Suprapubic skin (tissue), 4 donors: Measurements from ENCODE around the gene GSK3A. TPM values are rescaled to one million over a fixed set of nuclear protein-coding genes. Genes with fewer than 3 reads are reported as not detected.
A peak's percentile ranks its signal among the peaks of the same experiment; 100 is the strongest.

Source experiments
- DNase-seq, 2 donors: peaks; one replicate each; pipeline ENCODE4 v3.0.0-alpha.2; 2019; ENCODE audit warnings: low spot score in 2 of 2
- H3K27ac ChIP-seq: fragments of 200-600 bp; sonication (generic); one replicate; pipeline ENCODE4 v1.5.1; 2019
- H3K27me3 ChIP-seq: fragments of 200-600 bp; sonication (generic); one replicate; pipeline ENCODE4 v1.5.1; 2019
- H3K36me3 ChIP-seq: fragments of 200-600 bp; sonication (generic); one replicate; pipeline ENCODE4 v1.5.1; 2019
- H3K4me1 ChIP-seq: fragments of 200-600 bp; sonication (generic); one replicate; pipeline ENCODE4 v1.5.1; 2019
- H3K4me3 ChIP-seq: fragments of 200-600 bp; sonication (generic); one replicate; pipeline ENCODE4 v1.5.1; 2019; ENCODE audit warnings: mild to moderate bottlenecking
- H3K9me3 ChIP-seq: fragments of 200-600 bp; sonication (generic); one replicate; pipeline ENCODE4 v1.5.1; 2019
- CTCF ChIP-seq, 2 donors: fragments of 200-600 bp in 1 of 2; fragments of 450-650 bp in 1 of 2; sonication (generic) in 1 of 2; IDR thresholded peaks; one replicate each; pipeline ENCODE4 v1.5.1; 2016 to 2019; ENCODE audit warnings: antibody characterized with exemption in 2 of 2, mild to moderate bottlenecking in 1 of 2, moderate library complexity in 1 of 2
- EP300 ChIP-seq: sonication (generic); formaldehyde crosslinking; IDR thresholded peaks from one replicate; pipeline ENCODE4 v1.6.1; 2017; ENCODE audit warnings: antibody characterized with exemption
- POLR2A ChIP-seq, 2 donors: fragments of 450-650 bp; IDR thresholded peaks; one replicate each; pipeline ENCODE4 v1.6.1; 2017; ENCODE audit warnings: antibody characterized with exemption in 2 of 2, mild to moderate bottlenecking in 2 of 2, moderate library complexity in 2 of 2
- POLR2AphosphoS5 ChIP-seq, 3 donors: sonication (generic); formaldehyde crosslinking; IDR thresholded peaks; one replicate each; pipeline ENCODE4 v1.6.1; 2017; ENCODE audit warnings: antibody characterized with exemption in 3 of 3
- WGBS: methylation state at CpG from one replicate; pipeline ENCODE4 v1.1.5; 2018; 5-methylcytosine and 5-hydroxymethylcytosine counted together
- total RNA-seq, 4 donors: library from RNA; depleted of rRNA; stranded (reverse); fragments of >200 nt; gene quantifications; one replicate each; pipeline ENCODE4 v1.1.0, GENCODE V29; 2016

GSK3A gene
- total RNA-seq, 4 donors from 2014 or later, result 24.0 to 37.3 (median 28.3) TPM

- 27% methylated on average over 8 of the region's 13 CpGs for WGBS
- peak; percentile 79 for DNase-seq
- Histone ChIP-seq H3K27ac (peak overlapping the region; percentile 2), H3K36me3 (peaks cover 49% of the 10 kb centered on the region), H3K4me3 (peak overlapping the region; percentile 61), H3K9me3 (no peaks in the 10 kb centered on the region), H3K27me3 (no peaks in the 10 kb centered on the region), H3K4me1 (peaks cover 51% of the 10 kb centered on the region)
- TF ChIP-seq EP300, result no peak
- TF ChIP-seq POLR2A (IDR thresholded peaks at IDR 0.05), result no peak
- TF ChIP-seq CTCF (IDR thresholded peaks at IDR 0.05), result no peak
- no peak for TF ChIP-seq POLR2AphosphoS5 (IDR thresholded peaks at IDR 0.05)
Observed at GRCh38 chr19:42286349-42287016, 44.1 kb upstream of the GSK3A start.

- DNase-seq, result no peak
- WGBS, result 14% methylated on average over 6 of the region's 6 CpGs
- no peaks in the 10 kb centered on the region for H3K27me3 ChIP-seq
- no peaks in the 10 kb centered on the region for H3K9me3 ChIP-seq
- H3K4me1 ChIP-seq, result peaks cover 52% of the 10 kb centered on the region
- H3K27ac ChIP-seq, result peak overlapping the region; percentile 76
- TF ChIP-seq EP300, result no peak
- TF ChIP-seq POLR2A (IDR thresholded peaks at IDR 0.05), result no peak
- TF ChIP-seq CTCF (IDR thresholded peaks at IDR 0.05), result no peak
- no peak for TF ChIP-seq POLR2AphosphoS5 (IDR thresholded peaks at IDR 0.05)
- peak overlapping the region; percentile 61 for H3K4me3 ChIP-seq
- H3K36me3 ChIP-seq, result peaks cover 44% of the 10 kb centered on the region
Observed at GRCh38 chr19:42285988-42286348, 43.6 kb upstream of the GSK3A start.

GRCh38 chr19:42285541-42285941, 43.1 kb upstream of the GSK3A start:
- peak overlapping the region; percentile 76 for H3K27ac ChIP-seq
- no peaks in the 10 kb centered on the region for H3K9me3 ChIP-seq
- peak overlapping the region; percentile 61 for H3K4me3 ChIP-seq
- no peaks in the 10 kb centered on the region for H3K27me3 ChIP-seq
- peak in 1 of 2 donors; percentile 68 for DNase-seq
- H3K36me3 ChIP-seq, result peaks cover 40% of the 10 kb centered on the region
- 27% methylated on average over 5 of the region's 5 CpGs for WGBS
- TF ChIP-seq POLR2AphosphoS5 (IDR thresholded peaks at IDR 0.05) (no peak), POLR2A (IDR thresholded peaks at IDR 0.05) (no peak), CTCF (IDR thresholded peaks at IDR 0.05) (no peak), EP300 (no peak)
- H3K4me1 ChIP-seq, result peaks cover 56% of the 10 kb centered on the region

- TF ChIP-seq EP300, result no peak
- Histone ChIP-seq H3K4me1 (peaks cover 64% of the 10 kb centered on the region), H3K36me3 (peaks cover 32% of the 10 kb centered on the region), H3K27me3 (no peaks in the 10 kb centered on the region), H3K9me3 (no peaks in the 10 kb centered on the region), H3K27ac (peak overlapping the region; percentile 76), H3K4me3 (peak overlapping the region; percentile 61)
- 2% methylated on average over 27 of the region's 41 CpGs for WGBS
- peak in 1 of 2 donors; percentile 79 for DNase-seq
Observed at GRCh38 chr19:42284591-42285341, 42.4 kb upstream of the GSK3A start.

GRCh38 chr19:42284066-42284501, 41.7 kb upstream of the GSK3A start:
- peak; percentile 84 to 86 for DNase-seq
- no peaks in the 10 kb centered on the region for H3K27me3 ChIP-seq
- no peaks in the 10 kb centered on the region for H3K9me3 ChIP-seq
- H3K27ac ChIP-seq, result peak overlapping the region; percentile 97
- peaks cover 71% of the 10 kb centered on the region for H3K4me1 ChIP-seq
- H3K4me3 ChIP-seq, result peak overlapping the region; percentile 61
- no CpG with 5 or more reads among the region's 76 CpGs for WGBS
- peaks cover 25% of the 10 kb centered on the region for H3K36me3 ChIP-seq
- TF ChIP-seq EP300 (no peak), POLR2AphosphoS5 (IDR thresholded peaks at IDR 0.05) (no peak), POLR2A (IDR thresholded peaks at IDR 0.05) (peak in 1 of 2 donors; percentile 71)
